Dedifferentiated amniotic fluid mesenchymal stem cell (primary cell): ENCODE measurements around the gene KRT6A.

ENCODE experiments used
- DNase-seq: peaks from one replicate; pipeline ENCODE4 v3.0.0-alpha.2; 2016; ENCODE audit errors: extremely low spot score

The KRT6A gene

GRCh38 chr12:52524898-52525591 is 32.0 kb upstream of the KRT6A start:
- DNase-seq, result no peak

- DNase-seq, result no peak
These were observed 31.3 kb upstream of the KRT6A start for GRCh38 chr12:52524241-52524897.

DNA sequence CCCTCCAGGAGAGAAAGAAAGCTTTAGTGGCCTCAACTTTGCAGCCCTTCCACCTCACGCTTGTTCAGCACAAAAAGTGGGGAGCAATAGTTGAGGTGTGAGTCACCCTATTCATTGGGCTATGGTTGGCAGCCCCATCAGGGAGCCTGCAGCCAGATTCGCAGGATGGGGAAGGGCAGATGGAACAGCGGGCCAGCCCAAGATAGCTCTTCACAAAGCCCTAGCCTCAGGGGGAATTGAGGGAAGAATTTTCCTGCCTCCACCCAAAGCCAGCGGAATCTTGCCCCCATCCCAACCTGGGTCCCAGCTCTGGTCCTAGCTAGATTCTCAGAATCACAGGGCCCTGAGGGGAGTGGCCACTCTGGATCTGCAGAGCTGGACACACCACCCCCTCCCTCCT is 30.8 kb upstream of the KRT6A start:
- DNase-seq, result no peak

- DNase-seq, result no peak
These were observed 29.4 kb upstream of the KRT6A start for GRCh38 chr12:52522346-52523011.

DNA sequence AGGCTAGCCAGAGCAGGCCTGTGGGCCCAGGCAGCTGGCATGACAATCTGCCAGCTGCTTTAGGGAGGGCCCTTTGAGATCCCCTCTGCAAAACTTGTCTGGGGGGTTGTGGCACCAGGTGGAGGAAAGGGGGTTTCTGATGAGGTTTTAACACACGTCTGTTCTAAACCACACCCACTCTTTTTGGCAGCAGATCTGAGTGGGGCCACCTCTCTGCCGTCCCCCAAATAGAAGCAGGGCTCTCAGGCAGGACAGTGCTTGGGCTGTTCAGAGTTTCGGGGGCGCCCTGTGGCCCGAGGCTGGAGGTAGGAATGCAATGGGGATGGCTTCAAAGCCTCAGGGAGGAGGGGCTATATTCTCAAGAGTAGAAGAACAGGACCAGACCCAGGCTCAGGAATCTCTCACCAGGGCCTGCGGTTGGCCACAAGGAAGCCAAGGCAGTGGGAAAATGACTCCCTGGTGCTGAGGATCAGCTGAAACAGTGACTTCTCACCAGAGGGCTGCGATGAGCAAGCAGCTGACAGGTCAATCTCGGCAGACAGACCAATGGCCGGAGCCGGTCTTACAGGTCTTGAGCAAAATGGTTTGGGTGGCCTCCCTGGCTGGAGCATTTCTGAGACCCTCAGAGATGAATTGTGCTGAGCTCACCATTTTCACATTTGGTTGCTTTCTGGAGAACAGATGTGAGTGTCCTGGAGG is 28.7 kb upstream of the KRT6A start:
- no peak for DNase-seq

DNA sequence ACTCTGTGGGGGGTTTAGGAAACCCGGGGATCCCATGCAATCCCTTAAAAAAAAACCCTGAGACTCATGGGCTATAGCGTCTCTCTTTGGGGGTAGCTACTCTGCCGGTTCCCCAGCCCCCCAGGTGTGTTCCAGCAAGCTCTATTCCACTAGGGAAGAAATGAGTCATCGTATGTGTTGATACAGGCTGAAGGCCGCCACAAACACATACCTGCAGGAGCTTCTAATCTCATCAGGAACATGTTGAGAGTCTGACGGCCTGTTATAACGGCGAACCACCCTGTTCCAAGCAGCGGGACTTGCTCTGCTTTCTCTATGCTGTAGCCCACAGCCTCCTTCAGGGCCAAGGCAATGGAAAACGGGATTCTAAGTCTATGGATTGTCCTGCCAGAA is 28.1 kb upstream of the KRT6A start:
- DNase-seq, result no peak

DNA sequence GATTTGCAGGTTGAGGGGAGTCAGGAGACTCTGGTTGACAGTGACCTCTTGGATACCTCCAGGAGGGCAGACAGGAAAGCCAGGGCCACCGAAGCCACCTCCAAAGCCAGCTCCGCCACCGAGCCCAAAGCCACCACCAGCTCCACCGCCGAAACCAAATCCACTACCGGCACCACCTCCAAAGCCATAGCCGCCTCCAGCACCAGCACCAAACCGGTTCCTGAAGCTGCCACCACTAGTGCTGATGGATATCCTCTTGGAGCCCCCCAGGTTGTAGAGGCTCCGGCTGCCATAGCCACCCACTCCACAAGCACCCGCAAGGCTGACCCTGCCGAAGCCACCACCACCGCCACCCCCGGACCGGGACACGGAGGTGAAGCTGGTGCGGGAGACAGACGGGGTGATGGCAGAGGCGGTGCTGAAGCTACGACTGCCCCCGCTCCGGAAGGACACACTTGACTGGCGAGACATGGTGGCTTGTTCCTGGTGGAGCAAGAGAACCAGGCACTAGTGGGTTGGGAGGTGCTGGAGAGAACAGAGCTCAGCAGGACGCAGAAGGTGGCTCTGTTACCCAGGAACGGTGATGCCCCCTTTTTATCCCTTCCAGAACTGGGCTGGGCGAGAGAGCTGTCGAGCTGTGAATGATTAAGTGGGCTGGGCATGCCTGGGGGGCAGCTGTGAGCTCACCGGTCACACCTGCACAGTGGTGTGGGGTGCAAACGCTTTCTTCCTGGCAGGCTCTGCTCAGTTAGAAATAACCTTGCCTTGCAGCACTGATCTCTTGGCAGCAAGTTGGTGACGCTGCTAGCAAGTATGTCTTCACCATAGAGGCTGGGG is 27.0 kb upstream of the KRT6A start, which contains the start of gene KRT5:
Gene KRT5, minus strand, starts transcription at position 569 of the 837 bp plus-strand sequence. Its CDS starts 98 bp downstream, at position 471.
- DNase-seq, result no peak

DNA sequence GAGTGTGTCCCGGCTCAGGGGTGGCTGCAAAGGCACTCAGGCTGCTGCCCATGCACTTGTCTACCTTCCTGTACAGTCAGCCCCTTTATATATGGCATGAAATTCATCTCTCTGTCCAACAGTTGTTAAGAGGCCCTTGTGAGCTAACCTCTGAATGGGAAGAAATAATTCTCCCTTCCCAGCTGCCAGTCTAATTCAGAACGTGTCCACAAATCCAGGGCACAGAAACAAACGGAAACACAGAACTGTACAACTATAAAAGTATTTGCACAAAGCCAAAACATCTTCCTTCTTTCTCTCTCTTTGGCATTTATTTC is 26.3 kb upstream of the KRT6A start:
- DNase-seq, result no peak

DNA sequence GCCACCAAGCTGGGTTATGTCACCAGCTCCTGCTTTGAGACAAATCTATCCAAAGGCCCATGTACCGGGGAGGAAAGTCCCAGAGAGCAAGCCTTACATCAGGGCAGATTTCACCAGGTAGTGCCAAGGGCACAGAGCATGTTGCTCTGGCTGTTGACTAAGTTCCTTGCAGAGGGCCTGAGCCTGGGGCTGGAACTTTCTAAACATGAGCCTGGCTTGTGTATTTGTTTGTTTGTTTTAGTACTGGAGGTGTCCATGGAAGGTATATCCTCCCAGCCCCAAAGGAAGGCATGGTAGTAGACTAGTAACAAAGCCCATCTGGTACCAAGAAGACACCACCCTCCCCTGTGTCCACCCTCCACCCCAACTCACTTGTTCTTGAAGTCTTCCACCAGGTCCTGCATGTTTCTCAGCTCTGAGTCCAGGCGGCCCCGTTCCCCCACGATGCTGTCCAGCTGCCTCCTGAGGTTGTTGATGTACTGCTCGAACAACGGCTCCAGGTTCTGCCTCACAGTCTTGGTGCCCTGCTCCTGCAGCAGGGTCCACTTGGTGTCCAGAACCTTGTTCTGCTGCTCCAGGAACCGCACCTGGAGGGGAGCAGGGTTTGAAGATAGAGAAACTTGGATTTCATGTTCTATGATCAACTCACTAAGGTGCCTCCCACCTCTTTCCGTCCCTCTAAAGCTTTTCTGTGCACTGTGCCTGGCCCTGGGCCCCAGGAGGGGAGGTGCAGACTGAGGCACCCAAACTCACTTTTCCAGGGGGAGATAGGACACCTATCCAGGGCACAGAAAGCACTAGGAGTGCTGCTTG is 25.7 kb upstream of the KRT6A start:
- DNase-seq, result no peak

GRCh38 chr12:52517888-52518287 is 24.8 kb upstream of the KRT6A start:
- DNase-seq, result no peak

GRCh38 chr12:52517005-52517835 is 24.2 kb upstream of the KRT6A start:
- DNase-seq, result no peak

DNA sequence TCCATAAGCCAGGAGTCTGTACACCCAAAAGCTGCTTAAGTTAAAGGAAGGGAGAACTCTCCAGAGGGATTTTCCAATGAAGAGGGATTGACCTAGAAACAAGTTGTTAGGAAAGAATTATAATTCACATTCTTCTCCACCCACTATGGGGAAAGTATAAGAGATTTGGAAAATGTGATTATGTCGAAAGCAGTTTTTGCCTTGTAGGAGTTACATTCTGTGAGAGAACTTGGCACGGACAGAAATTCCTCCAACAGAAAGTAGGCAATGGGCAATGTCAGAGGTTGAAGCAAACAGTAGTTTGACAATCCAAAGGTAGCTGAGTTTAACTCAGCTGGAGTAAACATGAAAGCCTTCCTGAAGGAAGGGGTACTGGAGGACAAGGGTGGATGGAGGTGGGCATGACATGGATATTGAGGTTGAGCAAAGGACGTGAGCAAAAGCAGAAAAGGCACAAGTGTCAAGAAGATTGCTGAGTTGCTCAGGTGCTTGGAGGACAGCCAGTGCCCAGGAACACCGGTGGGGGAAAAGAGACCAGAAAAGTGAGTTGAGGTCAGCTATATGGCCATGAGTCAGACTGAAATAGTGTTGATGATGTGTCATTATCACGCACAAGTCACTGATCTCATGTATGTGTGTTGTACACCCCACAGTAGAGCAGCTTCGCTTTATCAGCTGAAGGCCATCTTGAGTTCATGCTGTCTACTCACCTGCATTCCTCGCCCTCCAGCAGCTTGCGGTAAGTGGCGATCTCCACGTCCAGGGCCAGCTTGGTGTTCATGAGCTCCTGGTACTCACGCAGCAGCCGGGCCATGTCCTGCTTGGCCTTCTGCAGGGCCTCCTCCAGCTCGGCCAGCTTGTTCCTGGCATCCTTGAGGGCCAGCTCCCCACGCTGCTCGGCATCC is 23.1 kb upstream of the KRT6A start:
- no peak for DNase-seq

DNA sequence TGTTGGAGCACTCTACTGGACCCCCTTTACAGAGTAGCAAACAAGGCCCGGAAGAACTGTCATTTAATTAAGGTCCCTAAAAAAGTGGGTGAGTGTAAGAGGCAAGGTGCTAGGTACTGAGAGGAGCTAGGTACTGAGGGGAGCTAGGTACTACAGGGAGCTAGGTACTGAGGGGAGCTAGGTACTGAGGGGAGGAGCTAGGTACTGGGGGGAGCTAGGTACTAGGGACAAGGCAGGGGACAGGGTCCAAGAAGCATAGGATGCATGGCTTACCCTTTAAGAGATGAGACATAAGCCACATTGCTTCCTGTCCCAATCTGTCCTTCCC is 22.2 kb upstream of the KRT6A start:
- no peak for DNase-seq

- no peak for DNase-seq
These were observed 21.6 kb upstream of the KRT6A start for GRCh38 chr12:52514471-52515318.

DNA sequence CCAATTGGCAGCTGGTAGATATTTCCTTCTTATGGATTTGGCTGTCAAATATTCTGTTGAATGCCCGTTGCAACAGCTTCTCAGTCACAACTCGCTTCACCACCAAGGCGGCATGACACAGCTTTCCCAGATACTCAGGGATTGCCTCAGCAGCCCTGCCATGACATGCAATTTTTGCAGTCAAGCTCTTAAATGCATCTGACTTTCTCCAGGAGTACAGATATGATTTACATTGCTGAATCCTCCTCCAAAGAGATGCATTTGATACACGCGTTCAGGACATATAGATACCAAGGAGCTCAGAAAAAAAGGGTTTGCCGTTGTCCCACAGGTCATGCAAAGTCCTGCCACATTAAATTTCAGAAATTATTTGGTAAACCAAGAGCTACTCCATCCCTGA is 20.7 kb upstream of the KRT6A start:
- DNase-seq, result no peak

GRCh38 chr12:52508211-52508610 is 15.2 kb upstream of the KRT6A start:
- no peak for DNase-seq

DNA sequence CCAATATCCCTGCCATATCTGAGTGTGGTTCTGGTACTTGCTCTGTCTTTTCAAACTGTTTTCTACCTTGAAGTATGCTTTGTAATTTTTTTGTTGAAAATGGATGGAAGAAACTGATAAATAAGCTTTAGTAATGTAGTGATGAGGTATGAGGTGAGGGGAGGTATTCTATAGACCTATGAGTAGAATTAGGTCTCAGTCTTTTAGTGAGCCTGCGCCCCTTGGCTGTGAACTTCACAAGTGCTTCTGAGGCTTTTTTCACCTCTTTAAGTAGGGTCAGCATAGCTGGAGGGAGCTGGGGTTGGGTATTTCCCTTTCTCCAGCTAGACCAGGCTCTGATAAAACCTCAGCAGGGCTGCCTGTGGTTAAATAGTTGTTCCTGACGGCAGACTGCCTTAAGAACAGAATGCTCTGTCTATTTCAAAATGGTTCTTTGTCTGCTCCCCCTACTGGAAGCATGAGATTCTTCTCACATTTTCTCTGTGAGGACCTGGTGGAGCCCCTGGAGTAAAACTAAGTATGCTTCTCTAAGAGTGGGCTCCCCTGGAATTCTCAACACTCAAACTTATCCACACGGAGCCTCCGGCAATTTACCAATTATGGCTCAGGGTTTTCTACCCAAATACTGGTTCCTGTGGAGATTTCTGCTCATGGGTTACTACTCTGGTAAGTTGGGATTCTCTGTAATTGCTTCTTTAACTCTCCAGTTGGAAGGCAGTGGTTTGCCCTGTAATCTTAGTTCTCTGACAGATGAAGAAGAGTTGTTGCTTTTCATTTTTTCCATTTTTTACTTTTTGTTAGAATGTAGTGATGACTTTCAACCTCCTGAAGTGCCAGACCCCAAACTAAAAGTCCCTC is 14.0 kb upstream of the KRT6A start:
- peak; percentile 47 for DNase-seq
